Astrocyte (in vitro differentiated cells and primary cell): Measurements from ENCODE around the gene UBE4B.

ENCODE experiments used
- EZH2 ChIP-seq: IDR thresholded peaks from 2 replicates; pipeline ENCODE4 v1.6.1; 2012; ENCODE audit warnings: mild to moderate bottlenecking, low read length, inconsistent platforms; ENCODE audit not compliant: insufficient read depth
- TF ChIP-seq, protein P1 (sequence below): IDR thresholded peaks from 2 replicates; pipeline ENCODE4 v1.5.1; 2011; ENCODE audit warnings: low read depth, mild to moderate bottlenecking, inconsistent platforms, low read length, moderate library complexity; ENCODE audit not compliant: insufficient read depth

DNA sequence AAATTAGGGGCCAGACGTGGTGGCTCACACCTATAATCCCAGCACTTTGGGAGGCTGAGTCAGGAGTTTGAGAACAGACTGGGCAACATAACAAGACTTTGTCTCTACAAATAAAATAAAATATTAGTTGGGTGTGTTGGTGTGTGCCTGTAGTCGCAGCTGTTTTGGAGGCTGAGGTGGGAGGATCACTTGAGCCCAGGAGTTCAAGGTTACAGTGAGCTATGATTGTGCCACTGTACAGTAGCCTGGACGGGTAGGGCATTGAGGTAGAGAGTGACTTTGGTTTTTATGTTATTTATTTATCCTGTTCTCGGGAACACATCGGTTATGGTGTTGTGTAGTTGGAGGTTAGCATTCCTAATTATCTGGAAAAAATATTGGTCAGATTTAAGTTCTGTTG is 197.1 kb downstream of the UBE4B start:
- TF ChIP-seq, protein P1, sequence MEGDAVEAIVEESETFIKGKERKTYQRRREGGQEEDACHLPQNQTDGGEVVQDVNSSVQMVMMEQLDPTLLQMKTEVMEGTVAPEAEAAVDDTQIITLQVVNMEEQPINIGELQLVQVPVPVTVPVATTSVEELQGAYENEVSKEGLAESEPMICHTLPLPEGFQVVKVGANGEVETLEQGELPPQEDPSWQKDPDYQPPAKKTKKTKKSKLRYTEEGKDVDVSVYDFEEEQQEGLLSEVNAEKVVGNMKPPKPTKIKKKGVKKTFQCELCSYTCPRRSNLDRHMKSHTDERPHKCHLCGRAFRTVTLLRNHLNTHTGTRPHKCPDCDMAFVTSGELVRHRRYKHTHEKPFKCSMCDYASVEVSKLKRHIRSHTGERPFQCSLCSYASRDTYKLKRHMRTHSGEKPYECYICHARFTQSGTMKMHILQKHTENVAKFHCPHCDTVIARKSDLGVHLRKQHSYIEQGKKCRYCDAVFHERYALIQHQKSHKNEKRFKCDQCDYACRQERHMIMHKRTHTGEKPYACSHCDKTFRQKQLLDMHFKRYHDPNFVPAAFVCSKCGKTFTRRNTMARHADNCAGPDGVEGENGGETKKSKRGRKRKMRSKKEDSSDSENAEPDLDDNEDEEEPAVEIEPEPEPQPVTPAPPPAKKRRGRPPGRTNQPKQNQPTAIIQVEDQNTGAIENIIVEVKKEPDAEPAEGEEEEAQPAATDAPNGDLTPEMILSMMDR, result no peak
- TF ChIP-seq EZH2, result no peak
